ENCODE data around the gene HNRNPA1.

Gene HNRNPA1

DNA sequence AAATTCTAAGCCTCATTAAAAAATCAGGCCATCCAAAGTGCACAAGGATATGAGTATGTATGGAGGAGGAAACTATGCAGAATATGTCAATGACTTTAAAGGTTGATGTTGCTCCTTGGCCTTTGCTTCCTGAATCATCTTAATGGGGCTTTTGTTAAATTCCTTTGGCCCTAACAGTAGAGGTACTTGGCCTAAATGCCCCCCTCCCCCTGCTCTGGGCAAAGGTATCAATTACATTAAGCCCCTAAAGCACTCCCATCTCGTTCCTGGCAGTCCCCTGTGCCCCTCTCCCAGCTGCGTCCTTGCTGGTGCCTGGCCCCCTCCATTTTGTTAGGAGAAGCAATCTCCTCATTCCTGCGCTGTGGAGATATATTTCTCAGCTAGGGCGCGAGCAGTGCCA lies 49.2 kb downstream of the HNRNPA1 start:
- TF ChIP-seq, protein P1, sequence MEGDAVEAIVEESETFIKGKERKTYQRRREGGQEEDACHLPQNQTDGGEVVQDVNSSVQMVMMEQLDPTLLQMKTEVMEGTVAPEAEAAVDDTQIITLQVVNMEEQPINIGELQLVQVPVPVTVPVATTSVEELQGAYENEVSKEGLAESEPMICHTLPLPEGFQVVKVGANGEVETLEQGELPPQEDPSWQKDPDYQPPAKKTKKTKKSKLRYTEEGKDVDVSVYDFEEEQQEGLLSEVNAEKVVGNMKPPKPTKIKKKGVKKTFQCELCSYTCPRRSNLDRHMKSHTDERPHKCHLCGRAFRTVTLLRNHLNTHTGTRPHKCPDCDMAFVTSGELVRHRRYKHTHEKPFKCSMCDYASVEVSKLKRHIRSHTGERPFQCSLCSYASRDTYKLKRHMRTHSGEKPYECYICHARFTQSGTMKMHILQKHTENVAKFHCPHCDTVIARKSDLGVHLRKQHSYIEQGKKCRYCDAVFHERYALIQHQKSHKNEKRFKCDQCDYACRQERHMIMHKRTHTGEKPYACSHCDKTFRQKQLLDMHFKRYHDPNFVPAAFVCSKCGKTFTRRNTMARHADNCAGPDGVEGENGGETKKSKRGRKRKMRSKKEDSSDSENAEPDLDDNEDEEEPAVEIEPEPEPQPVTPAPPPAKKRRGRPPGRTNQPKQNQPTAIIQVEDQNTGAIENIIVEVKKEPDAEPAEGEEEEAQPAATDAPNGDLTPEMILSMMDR (IDR thresholded peaks at IDR 0.05; ENCODE audit: control insufficient read depth, extremely low read depth, insufficient read depth), result no peak
- no peak for DNase-seq (ENCODE audit: low read depth)
- H3K4me3 ChIP-seq (ENCODE audit: low read depth, low read length), result no peak overlapping the region

DNA sequence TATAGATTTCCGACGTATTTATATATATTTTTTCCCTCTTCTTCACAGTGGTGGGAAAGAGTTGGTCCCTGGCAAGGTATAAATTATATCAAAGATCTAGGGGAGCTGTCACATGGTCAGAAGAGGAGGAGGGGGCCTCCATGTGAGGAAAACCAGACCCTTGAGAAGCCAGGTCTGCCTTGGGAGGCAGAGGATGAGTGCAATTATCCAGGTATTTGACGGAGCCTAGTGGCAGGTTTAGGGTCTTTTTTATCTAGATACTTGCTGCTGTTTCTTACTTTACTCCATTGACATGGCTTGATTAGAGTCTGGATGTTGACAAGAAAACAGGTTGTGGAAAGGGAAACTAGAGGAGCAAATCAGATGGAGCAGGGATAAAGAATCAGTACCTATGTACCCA lies 49.9 kb downstream of the HNRNPA1 start:
- no peak for DNase-seq (ENCODE audit: low read depth)
- H3K4me3 ChIP-seq (ENCODE audit: low read depth, low read length), result no peak overlapping the region
- TF ChIP-seq, protein P1 (IDR thresholded peaks at IDR 0.05; ENCODE audit: control insufficient read depth, extremely low read depth, insufficient read depth), result no peak

DNA sequence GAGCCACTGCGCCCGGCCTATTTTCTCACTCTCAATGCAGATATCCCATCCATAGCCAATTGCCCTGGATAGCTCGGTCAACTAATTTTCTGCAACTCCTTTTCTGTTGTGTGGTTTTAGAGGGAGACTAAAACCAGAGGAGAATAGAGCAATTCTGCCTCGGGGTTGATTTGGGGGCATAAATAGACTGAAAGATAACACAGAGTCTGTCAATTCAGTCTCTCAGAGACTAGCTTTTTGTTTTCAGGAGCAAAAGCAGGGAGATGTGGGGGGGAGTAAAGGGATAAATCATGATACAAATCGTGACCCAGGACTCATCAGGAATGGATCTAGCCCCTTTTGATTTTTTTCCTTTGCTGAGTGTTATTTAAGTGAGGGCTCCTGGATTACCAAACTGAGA lies 50.9 kb downstream of the HNRNPA1 start:
- H3K4me3 ChIP-seq (ENCODE audit: low read depth, low read length), result no peak overlapping the region
- TF ChIP-seq, protein P1 (IDR thresholded peaks at IDR 0.05; ENCODE audit: control insufficient read depth, extremely low read depth, insufficient read depth), result no peak
- DNase-seq (ENCODE audit: low read depth), result no peak

DNA sequence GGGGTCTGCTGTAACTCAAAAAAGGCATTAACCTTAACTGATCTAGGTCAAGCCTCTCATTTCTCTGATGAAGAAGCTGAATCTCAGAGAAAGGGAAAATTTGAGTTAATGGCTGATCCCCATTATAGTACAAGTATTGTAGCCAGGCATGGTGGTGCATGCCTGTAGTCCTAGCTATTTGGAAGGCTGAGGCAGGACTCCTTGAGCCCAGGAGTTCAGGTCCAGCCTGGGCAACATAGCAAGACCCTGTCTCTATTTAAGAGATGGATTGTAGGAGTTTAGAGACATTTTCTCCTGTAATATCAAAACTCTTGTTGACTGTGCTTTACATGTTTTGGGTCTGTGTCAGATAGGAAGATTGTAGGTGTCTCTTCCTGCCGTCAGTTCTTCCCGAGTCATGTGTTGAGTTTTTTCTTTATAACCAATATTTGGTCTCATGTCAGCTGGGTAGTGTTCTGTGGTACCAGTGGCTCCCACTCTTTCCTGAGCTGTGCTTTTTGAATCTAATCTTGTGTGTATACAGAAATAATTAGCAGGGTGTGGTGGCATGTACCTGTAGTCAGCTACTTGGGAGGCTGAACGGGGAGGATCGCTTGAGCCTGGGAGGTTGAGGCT lies 53.0 kb downstream of the HNRNPA1 start:
- no peak overlapping the region for H3K4me3 ChIP-seq (ENCODE audit: low read depth, low read length)
- DNase-seq (ENCODE audit: low read depth), result no peak
- TF ChIP-seq, protein P1 (IDR thresholded peaks at IDR 0.05; ENCODE audit: control insufficient read depth, extremely low read depth, insufficient read depth), result no peak
